GM19025 (cell line): ENCODE data around the gene LRATD1.

Experiments used
- ATAC-seq: cut with Tn5 transposase; IDR thresholded peaks from one replicate; pipeline ENCODE4 v1.9.1; 2021; ENCODE audit warnings: mild to moderate bottlenecking, low read depth, moderate library complexity; ENCODE audit not compliant: unreplicated experiment

LRATD1 gene

GRCh38 chr2:14633061-14633460 is 544 bp downstream of the LRATD1 start:
- no peak for ATAC-seq

- ATAC-seq: no peak
These were observed 1.1 kb downstream of the LRATD1 start for GRCh38 chr2:14633461-14634181.

GRCh38 chr2:14634182-14634488 is 1.6 kb downstream of the LRATD1 start:
- no peak for ATAC-seq

- ATAC-seq: no peak
These were observed 2.2 kb downstream of the LRATD1 start for GRCh38 chr2:14634489-14635390.

GRCh38 chr2:14635391-14635871 is 2.9 kb downstream of the LRATD1 start:
- ATAC-seq: no peak

GRCh38 chr2:14638488-14638887 is 6.0 kb downstream of the LRATD1 start:
- ATAC-seq: no peak

- no peak for ATAC-seq
These were observed 8.6 kb downstream of the LRATD1 start for GRCh38 chr2:14641116-14641515.

GRCh38 chr2:14642499-14642898 is 10.0 kb downstream of the LRATD1 start:
- no peak for ATAC-seq

GRCh38 chr2:14647714-14648113 is 15.2 kb downstream of the LRATD1 start:
- no peak for ATAC-seq

- no peak for ATAC-seq
These were observed 17.5 kb downstream of the LRATD1 start for GRCh38 chr2:14650066-14650465.

GRCh38 chr2:14654835-14655282 is 22.3 kb downstream of the LRATD1 start:
- ATAC-seq: peak; percentile 90

- no peak for ATAC-seq
These were observed 23.6 kb downstream of the LRATD1 start for GRCh38 chr2:14656146-14656545.

GRCh38 chr2:14661163-14661562 is 28.6 kb downstream of the LRATD1 start:
- ATAC-seq: no peak

- no peak for ATAC-seq
These were observed 40.9 kb downstream of the LRATD1 start for GRCh38 chr2:14673351-14673875.

- no peak for ATAC-seq
These were observed 43.0 kb downstream of the LRATD1 start for GRCh38 chr2:14675489-14675888.

- no peak for ATAC-seq
These were observed 43.9 kb downstream of the LRATD1 start for GRCh38 chr2:14676371-14676770.

GRCh38 chr2:14677039-14677438 is 44.5 kb downstream of the LRATD1 start:
- no peak for ATAC-seq

GRCh38 chr2:14678761-14679160 is 46.2 kb downstream of the LRATD1 start:
- ATAC-seq: no peak

- no peak for ATAC-seq
These were observed 49.1 kb downstream of the LRATD1 start for GRCh38 chr2:14681608-14682007.
